ENCODE data around the gene CSNK1D.

Gene CSNK1D

DNA sequence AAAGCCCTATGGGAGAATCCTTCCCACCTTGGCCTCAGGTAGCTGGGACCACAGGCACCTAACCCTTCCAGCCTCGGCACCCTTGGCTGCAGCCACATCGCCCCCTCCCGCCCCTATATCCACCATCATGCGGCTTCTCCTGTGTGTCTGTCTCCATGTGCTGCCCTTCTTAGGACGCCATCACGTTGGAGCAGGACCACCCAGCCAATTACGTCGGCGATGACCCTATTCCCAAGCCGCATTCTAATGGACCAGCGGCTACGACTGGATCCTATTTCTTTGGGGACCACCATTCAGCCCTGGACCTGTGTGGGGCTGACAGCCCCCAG lies 57.6 kb downstream of the CSNK1D start:
- ChIA-PET POLR2A (no interaction called here), CTCF (no interaction called here)

GRCh38 chr17:82215095-82215971 lies 58.2 kb downstream of the CSNK1D start:
- CTCF ChIA-PET: interaction anchor here (0.5 to 0.7 kb wide), 2 partner anchors 9 to 165 kb away, joined by 3 to 4 read pairs; no protein-coding TSS in a partner anchor
- Histone ChIP-seq H3K4me1 (ENCODE audit: control insufficient read depth, insufficient read depth, low read length) (0 out of 2 replicates have a peak, but pooled peaks cover 7% of the 10 kb centered on the region), H3K27ac (ENCODE audit: extremely low read depth, low read depth, low read length) (no peak overlapping the region)

More for the DNA sequence above, 57.6 kb downstream of the CSNK1D start:
- Histone ChIP-seq H3K36me3 (ENCODE audit: control insufficient read depth in 2 of 2, insufficient read depth in 1 of 2, low read length in 2 of 2) (no peaks in the 10 kb centered on the region), H3K4me1 (ENCODE audit: control insufficient read depth, insufficient read depth, low read length) (0 out of 2 replicates have a peak, but pooled peaks cover 7% of the 10 kb centered on the region), H3K27ac (ENCODE audit: extremely low read depth, low read depth, low read length) (no peak overlapping the region), H3K9me3 (ENCODE audit: control insufficient read depth, insufficient read depth, low read depth, low read length) (no peaks in the 10 kb centered on the region), H3K4me3 (ENCODE audit: low read depth, low read length) (no peak overlapping the region)
- TF ChIP-seq ZNF514 (tag by site-specific recombination; IDR thresholded peaks at IDR 0.05) (no peak), SCRT2 (tag by site-specific recombination; IDR thresholded peaks at IDR 0.05) (no peak), ZNF19 (tag by site-specific recombination; IDR thresholded peaks at IDR 0.05; ENCODE audit: low read depth) (no peak), ZNF658 (tag by site-specific recombination; IDR thresholded peaks at IDR 0.05) (no peak), ZSCAN30 (tag by site-specific recombination; IDR thresholded peaks at IDR 0.05) (no peak), ZNF561 (tag by site-specific recombination; IDR thresholded peaks at IDR 0.05; ENCODE audit: borderline replicate concordance) (no peak), ZBTB1 (tag by site-specific recombination; IDR thresholded peaks at IDR 0.05) (no peak), ZNF311 (tag by site-specific recombination; IDR thresholded peaks at IDR 0.05; ENCODE audit: borderline replicate concordance) (no peak), ZNF639 (tag by site-specific recombination; IDR thresholded peaks at IDR 0.05) (no peak), ZNF792 (tag by site-specific recombination; IDR thresholded peaks at IDR 0.05) (no peak), ZIC2 (tag by site-specific recombination; IDR thresholded peaks at IDR 0.05) (no peak), ZNF701 (tag by site-specific recombination; IDR thresholded peaks at IDR 0.05) (no peak), ZNF423 (tag by site-specific recombination; IDR thresholded peaks at IDR 0.05) (no peak), ZBTB21 (tag by site-specific recombination; IDR thresholded peaks at IDR 0.05) (no peak), ZXDB (tag by site-specific recombination; IDR thresholded peaks at IDR 0.05) (no peak)
- TF ChIP-seq, protein P1, sequence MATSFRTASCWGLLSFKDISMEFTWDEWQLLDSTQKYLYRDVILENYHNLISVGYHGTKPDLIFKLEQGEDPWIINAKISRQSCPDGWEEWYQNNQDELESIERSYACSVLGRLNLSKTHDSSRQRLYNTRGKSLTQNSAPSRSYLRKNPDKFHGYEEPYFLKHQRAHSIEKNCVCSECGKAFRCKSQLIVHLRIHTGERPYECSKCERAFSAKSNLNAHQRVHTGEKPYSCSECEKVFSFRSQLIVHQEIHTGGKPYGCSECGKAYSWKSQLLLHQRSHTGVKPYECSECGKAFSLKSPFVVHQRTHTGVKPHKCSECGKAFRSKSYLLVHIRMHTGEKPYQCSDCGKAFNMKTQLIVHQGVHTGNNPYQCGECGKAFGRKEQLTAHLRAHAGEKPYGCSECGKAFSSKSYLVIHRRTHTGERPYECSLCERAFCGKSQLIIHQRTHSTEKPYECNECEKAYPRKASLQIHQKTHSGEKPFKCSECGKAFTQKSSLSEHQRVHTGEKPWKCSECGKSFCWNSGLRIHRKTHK (tag by site-specific recombination; IDR thresholded peaks at IDR 0.05): no peak

More at GRCh38 chr17:82215095-82215971, 58.2 kb downstream of the CSNK1D start:
- H3K4me3 ChIP-seq (ENCODE audit: low read depth, low read length): no peak overlapping the region
- no peaks in the 10 kb centered on the region; a peak in 1 of 3 replicates for H3K36me3 ChIP-seq (ENCODE audit: control insufficient read depth in 2 of 2, insufficient read depth in 1 of 2, low read length in 2 of 2)
- no peaks in the 10 kb centered on the region for H3K9me3 ChIP-seq (ENCODE audit: control insufficient read depth, insufficient read depth, low read depth, low read length)
- POLR2A ChIA-PET: interaction anchor here (0.6 to 1.2 kb wide), 2 partner anchors 9 to 84 kb away, joined by 3 to 6 read pairs; no protein-coding TSS in a partner anchor
- TF ChIP-seq IKZF3 (tag by site-specific recombination; IDR thresholded peaks at IDR 0.05): 0 out of 2 replicates have a peak, but pooled peaks have one; percentile 19
- no peak for TF ChIP-seq ZBTB1 (tag by site-specific recombination; IDR thresholded peaks at IDR 0.05)
- TF ChIP-seq, protein P2, sequence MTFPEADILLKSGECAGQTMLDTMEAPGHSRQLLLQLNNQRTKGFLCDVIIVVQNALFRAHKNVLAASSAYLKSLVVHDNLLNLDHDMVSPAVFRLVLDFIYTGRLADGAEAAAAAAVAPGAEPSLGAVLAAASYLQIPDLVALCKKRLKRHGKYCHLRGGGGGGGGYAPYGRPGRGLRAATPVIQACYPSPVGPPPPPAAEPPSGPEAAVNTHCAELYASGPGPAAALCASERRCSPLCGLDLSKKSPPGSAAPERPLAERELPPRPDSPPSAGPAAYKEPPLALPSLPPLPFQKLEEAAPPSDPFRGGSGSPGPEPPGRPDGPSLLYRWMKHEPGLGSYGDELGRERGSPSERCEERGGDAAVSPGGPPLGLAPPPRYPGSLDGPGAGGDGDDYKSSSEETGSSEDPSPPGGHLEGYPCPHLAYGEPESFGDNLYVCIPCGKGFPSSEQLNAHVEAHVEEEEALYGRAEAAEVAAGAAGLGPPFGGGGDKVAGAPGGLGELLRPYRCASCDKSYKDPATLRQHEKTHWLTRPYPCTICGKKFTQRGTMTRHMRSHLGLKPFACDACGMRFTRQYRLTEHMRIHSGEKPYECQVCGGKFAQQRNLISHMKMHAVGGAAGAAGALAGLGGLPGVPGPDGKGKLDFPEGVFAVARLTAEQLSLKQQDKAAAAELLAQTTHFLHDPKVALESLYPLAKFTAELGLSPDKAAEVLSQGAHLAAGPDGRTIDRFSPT (tag by site-specific recombination; IDR thresholded peaks at IDR 0.05): peak; percentile 50; the same call in 1 of the 2 replicates
- TF ChIP-seq ZNF266 (tag by site-specific recombination; IDR thresholded peaks at IDR 0.05; ENCODE audit: low read depth): no peak
- TF ChIP-seq ZNF248 (tag by site-specific recombination; IDR thresholded peaks at IDR 0.05): no peak
- no peak for TF ChIP-seq ZSCAN16 (tag by site-specific recombination; IDR thresholded peaks at IDR 0.05)
- no peak for TF ChIP-seq KLF16 (tag by site-specific recombination; IDR thresholded peaks at IDR 0.05)
- TF ChIP-seq ZNF670 (tag by site-specific recombination; IDR thresholded peaks at IDR 0.05; ENCODE audit: low read depth): no peak
- peak; percentile 59; the same call in 1 of the 2 replicates for TF ChIP-seq ZNF600 (tag by site-specific recombination; IDR thresholded peaks at IDR 0.05)
- TF ChIP-seq ZNF777 (tag by site-specific recombination; IDR thresholded peaks at IDR 0.05; ENCODE audit: borderline replicate concordance): no peak
- no peak for TF ChIP-seq ZNF639 (tag by site-specific recombination; IDR thresholded peaks at IDR 0.05)
- TF ChIP-seq ZNF785 (tag by site-specific recombination; IDR thresholded peaks at IDR 0.05): no peak
